GM12873 (cell line): ENCODE data around the gene AIRE.

Experiments
- TF ChIP-seq, protein P1 (sequence below): IDR thresholded peaks from 2 replicates; pipeline ENCODE4 v1.5.1; 2012; ENCODE audit warnings: low read depth, mild to moderate bottlenecking, moderate library complexity, low read length, control low read depth; ENCODE audit not compliant: insufficient read depth; ENCODE audit errors: missing control alignments

Gene AIRE

GRCh38 chr21:44303490-44303981 lies 17.9 kb downstream of the AIRE start:
- TF ChIP-seq, protein P1, sequence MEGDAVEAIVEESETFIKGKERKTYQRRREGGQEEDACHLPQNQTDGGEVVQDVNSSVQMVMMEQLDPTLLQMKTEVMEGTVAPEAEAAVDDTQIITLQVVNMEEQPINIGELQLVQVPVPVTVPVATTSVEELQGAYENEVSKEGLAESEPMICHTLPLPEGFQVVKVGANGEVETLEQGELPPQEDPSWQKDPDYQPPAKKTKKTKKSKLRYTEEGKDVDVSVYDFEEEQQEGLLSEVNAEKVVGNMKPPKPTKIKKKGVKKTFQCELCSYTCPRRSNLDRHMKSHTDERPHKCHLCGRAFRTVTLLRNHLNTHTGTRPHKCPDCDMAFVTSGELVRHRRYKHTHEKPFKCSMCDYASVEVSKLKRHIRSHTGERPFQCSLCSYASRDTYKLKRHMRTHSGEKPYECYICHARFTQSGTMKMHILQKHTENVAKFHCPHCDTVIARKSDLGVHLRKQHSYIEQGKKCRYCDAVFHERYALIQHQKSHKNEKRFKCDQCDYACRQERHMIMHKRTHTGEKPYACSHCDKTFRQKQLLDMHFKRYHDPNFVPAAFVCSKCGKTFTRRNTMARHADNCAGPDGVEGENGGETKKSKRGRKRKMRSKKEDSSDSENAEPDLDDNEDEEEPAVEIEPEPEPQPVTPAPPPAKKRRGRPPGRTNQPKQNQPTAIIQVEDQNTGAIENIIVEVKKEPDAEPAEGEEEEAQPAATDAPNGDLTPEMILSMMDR: no peak

DNA sequence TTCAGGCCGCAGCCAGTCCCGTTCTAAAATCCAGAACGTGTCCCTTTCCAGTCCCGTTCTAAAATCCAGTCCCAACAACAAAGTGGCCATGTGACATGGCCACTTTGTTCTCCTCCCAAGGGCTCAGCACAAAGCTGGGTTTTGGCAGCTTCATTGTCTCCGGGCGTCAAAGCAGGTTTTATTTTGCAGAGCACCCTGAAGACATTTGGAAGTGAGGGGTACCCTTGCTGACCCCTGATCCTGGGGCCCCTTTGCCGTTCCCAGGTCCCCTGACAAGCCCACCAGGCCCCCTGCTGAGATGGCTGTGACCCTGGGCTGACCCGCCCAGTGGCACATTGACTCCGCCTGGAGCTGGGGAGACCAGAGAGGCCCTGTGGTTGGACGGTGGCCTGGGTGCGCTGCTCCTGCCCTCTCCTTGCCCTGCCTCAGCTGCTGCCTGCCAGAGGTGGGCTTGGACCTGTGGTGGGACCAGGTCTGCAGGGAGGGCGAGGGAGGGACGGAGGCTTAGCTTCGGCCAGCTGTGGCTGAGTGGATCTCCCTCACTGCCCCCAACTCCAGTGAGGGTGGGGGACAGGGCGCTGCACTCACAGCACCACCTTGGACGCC lies 18.4 kb downstream of the AIRE start:
- TF ChIP-seq, protein P1: no peak

GRCh38 chr21:44304877-44305293 lies 19.2 kb downstream of the AIRE start:
- TF ChIP-seq, protein P1: peak; percentile 76

DNA sequence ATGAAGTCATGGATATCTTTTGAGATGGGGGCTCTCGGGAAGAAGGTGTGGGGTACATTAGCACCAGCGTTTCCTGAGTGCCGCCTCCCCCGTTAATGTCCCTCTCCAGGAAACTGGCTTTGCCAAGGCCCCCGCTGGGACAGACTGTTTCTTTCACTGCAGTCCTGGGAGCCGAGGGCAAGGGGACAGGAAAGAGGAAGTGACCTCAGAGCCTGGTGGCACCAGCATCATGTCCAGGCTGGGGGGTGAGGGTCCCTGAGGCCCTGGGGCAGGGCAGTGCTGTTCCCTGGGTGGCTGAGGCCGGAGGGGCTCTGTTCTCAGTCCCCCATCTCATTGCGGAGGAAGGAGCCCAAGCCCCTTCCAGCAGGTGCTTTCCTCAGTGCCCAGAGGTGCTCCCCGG lies 20.0 kb downstream of the AIRE start:
- TF ChIP-seq, protein P1: no peak

- TF ChIP-seq, protein P1: no peak
Observed at GRCh38 chr21:44306936-44307704, 21.4 kb downstream of the AIRE start.

- TF ChIP-seq, protein P1: peak; percentile 28
Observed at GRCh38 chr21:44310628-44311507, 25.2 kb downstream of the AIRE start.

DNA sequence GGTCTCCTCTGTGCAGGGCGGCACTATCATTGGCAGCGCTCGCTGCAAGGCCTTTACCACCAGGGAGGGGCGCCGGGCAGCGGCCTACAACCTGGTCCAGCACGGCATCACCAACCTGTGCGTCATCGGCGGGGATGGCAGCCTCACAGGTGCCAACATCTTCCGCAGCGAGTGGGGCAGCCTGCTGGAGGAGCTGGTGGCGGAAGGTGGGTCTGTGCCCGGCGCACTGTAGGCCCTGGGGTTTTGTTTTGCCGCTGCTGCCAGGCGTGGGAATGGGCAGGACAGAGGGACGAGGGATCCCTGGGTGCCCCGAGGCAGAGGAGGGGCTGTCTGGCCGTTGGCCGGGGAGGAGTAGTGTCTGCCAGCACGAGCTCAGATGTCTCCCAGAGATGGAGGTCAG lies 26.4 kb downstream of the AIRE start:
- TF ChIP-seq, protein P1: no peak
